B cell (primary cell): ENCODE measurements around the gene KCTD7. TPM values are rescaled to one million over a fixed set of nuclear protein-coding genes. Genes with fewer than 3 reads are reported as not detected.
"Not testable (repeated sequence)": the region's sequence is repeated elsewhere in the genome, so short reads cannot be mapped to it uniquely, and the experiment has no call there.

Experiments used
- ATAC-seq: fragments of 200-7000 bp; cut with Tn5 transposase; one replicate; pipeline ENCODE4 v1.10.0; 2021; ENCODE audit warnings: low read depth, mild to moderate bottlenecking, moderate number of reproducible peaks, moderate library complexity
- CTCF ChIA-PET: fragments of 350-600 bp; sonication (Branson Sonifier 250); formaldehyde crosslinking; loops from one replicate; lab custom pipeline; 2021; ENCODE audit warnings: antibody characterized with exemption, inconsistent platforms; lab: Charles Lee
- POLR2A ChIA-PET: fragments of 350-600 bp; sonication (Branson Sonifier 250); formaldehyde crosslinking; loops from one replicate; lab custom pipeline; 2021; ENCODE audit warnings: antibody characterized with exemption; lab: Charles Lee
- DNase-seq: peaks from one replicate; pipeline ENCODE4 v3.0.0; 2013
- H2AFZ ChIP-seq: 2 replicates; pipeline ENCODE4 v1.6.1; 2012; ENCODE audit warnings: mild to moderate bottlenecking, low read depth, low read length; ENCODE audit not compliant: insufficient read depth, poor library complexity, severe bottlenecking
- H3K27ac ChIP-seq, 2 donors: 1 replicate in 1 of 2; 2 replicates in 1 of 2; pipeline ENCODE4 v1.5.1; 2012 to 2013; ENCODE audit warnings: low read length in 2 of 2, mild to moderate bottlenecking in 2 of 2, moderate library complexity in 1 of 2
- H3K27me3 ChIP-seq, 4 experiments: fragments of 200-600 bp in 1 of 4; sonication (generic) in 1 of 4; replicated peaks in 1 of 4; 1 replicate in 2 of 4; 2 replicates in 2 of 4; pipeline versions ENCODE4 v1.6.1 to v1.7.0; 2013 to 2016; ENCODE audit warnings: low read length in 3 of 4, mild to moderate bottlenecking in 2 of 4, mixed read lengths in 1 of 4, moderate library complexity in 1 of 4; ENCODE audit not compliant: insufficient read depth in 4 of 4, control insufficient read depth in 3 of 4; ENCODE audit errors: control extremely low read depth in 1 of 4
- H3K36me3 ChIP-seq, 2 experiments: replicated peaks in 1 of 2; 1 replicate in 1 of 2; 2 replicates in 1 of 2; pipeline versions ENCODE4 v1.6.1 to v1.7.1; 2013; ENCODE audit warnings: low read length in 1 of 2; ENCODE audit not compliant: insufficient read depth in 2 of 2, control insufficient read depth in 1 of 2; ENCODE audit errors: control extremely low read depth in 1 of 2, extremely low read depth in 1 of 2
- H3K4me1 ChIP-seq, 2 donors: fragments of 200-600 bp in 1 of 2; sonication (generic) in 1 of 2; 1 replicate in 1 of 2; 2 replicates in 1 of 2; pipeline versions ENCODE4 v1.5.1 to v1.6.1; 2013 to 2017; ENCODE audit warnings: low read length in 2 of 2; ENCODE audit not compliant: control insufficient read depth in 2 of 2, insufficient read depth in 2 of 2
- H3K4me2 ChIP-seq: replicated peaks from 2 replicates; pipeline ENCODE3; 2012; ENCODE audit warnings: mild to moderate bottlenecking, low read depth, low read length; ENCODE audit not compliant: poor library complexity, severe bottlenecking
- H3K4me3 ChIP-seq, 5 experiments: fragments of 200-600 bp in 1 of 5; sonication (generic) in 1 of 5; 1 replicate in 3 of 5; 2 replicates in 2 of 5; pipeline versions ENCODE4 v1.5.1 to v1.7.0; 2011 to 2016; ENCODE audit warnings: low read length in 4 of 5, mild to moderate bottlenecking in 4 of 5, low read depth in 2 of 5, control low read depth in 1 of 5, moderate library complexity in 1 of 5; ENCODE audit not compliant: insufficient read depth in 1 of 5; ENCODE audit errors: control extremely low read depth in 1 of 5, extremely low read depth in 1 of 5
- H3K79me2 ChIP-seq: fragments of 200-600 bp; sonication (generic); one replicate; pipeline ENCODE4 v1.6.0; 2016; ENCODE audit warnings: low read length; ENCODE audit not compliant: control insufficient read depth, insufficient read depth
- H3K9ac ChIP-seq: fragments of 200-600 bp; sonication (generic); 2 replicates; pipeline ENCODE4 v1.6.1; 2017; ENCODE audit warnings: mild to moderate bottlenecking, low read length, moderate library complexity
- H3K9me3 ChIP-seq, 3 donors: one replicate each; pipeline versions ENCODE4 v1.6.1 to v1.7.1; 2013; ENCODE audit warnings: low read length in 2 of 3; ENCODE audit not compliant: control insufficient read depth in 2 of 3, insufficient read depth in 1 of 3; ENCODE audit errors: control extremely low read depth in 1 of 3
- H4K20me1 ChIP-seq: 2 replicates; pipeline ENCODE4 v1.6.0; 2012; ENCODE audit warnings: mild to moderate bottlenecking, low read length; ENCODE audit not compliant: insufficient read depth, control insufficient read depth, poor library complexity, severe bottlenecking
- H3K27ac Mint-ChIP-seq: one replicate; pipeline ENCODE4 v1.8.0; 2021; ENCODE audit warnings: mixed read lengths
- H3K27me3 Mint-ChIP-seq: one replicate; pipeline ENCODE4 v1.8.0; 2021; ENCODE audit warnings: mixed read lengths
- H3K4me1 Mint-ChIP-seq: one replicate; pipeline ENCODE4 v1.8.0; 2021; ENCODE audit warnings: mixed read lengths
- H3K4me3 Mint-ChIP-seq: one replicate; pipeline ENCODE4 v1.8.0; 2021; ENCODE audit warnings: mixed read lengths
- H3K9me3 Mint-ChIP-seq: one replicate; pipeline ENCODE4 v1.8.0; 2022; ENCODE audit warnings: mixed read lengths; ENCODE audit not compliant: insufficient read depth
- CTCF ChIP-seq: fragments of 200-600 bp; IDR thresholded peaks from one replicate; pipeline ENCODE4 v1.8.0; 2022; ENCODE audit warnings: antibody characterized with exemption, mild to moderate bottlenecking
- EZH2 ChIP-seq: IDR thresholded peaks from 2 replicates; pipeline ENCODE4 v1.6.1; 2012; ENCODE audit warnings: borderline replicate concordance, low read depth, mild to moderate bottlenecking, moderate library complexity, low read length; ENCODE audit not compliant: insufficient read depth, poor library complexity, severe bottlenecking
- WGBS: methylation state at CpG from one replicate; pipeline ENCODE4 v1.1.5; 2013; ENCODE audit warnings: missing lambda C conversion rate; ENCODE audit not compliant: insufficient coverage; 5-methylcytosine and 5-hydroxymethylcytosine counted together
- intact Hi-C: fragments of 100-400 bp; cut with micrococcal nuclease; formaldehyde crosslinking; loops from one replicate; pipeline ENCODE4 v1.10.0; 2022
- polyA plus RNA-seq: library from polyadenylated mRNA; depleted of rRNA; stranded (reverse); fragments of >200 nt; gene quantifications from 2 replicates; pipeline ENCODE4 v1.2.3, GENCODE V29; 2012
- total RNA-seq, 2 donors: library from RNA; stranded (reverse); fragments of 120-200 nt in 1 of 2; gene quantifications; 1 replicate in 1 of 2; 2 replicates in 1 of 2; pipeline versions ENCODE4 v1.2.3 to v1.2.4, GENCODE V29; 2013 to 2022

Gene KCTD7
- total and polyA plus RNA-seq, 2 donors (not counting 1 experiment from before 2014, with no cell fraction given), result 44.4 to 48.2 TPM

- ChIA-PET CTCF (interaction anchor here (0.8 kb wide), 1 partner anchor 17 kb away, joined by 6 read pairs; no protein-coding TSS in a partner anchor), POLR2A (no interaction called here)
- Histone ChIP-seq H3K79me2 (peaks cover 19% of the 10 kb centered on the region), H3K4me3 (no peak overlapping the region), H4K20me1 (peaks cover 10% of the 10 kb centered on the region), H3K36me3 (no peaks in the 10 kb centered on the region), H3K9me3 (no peaks in the 10 kb centered on the region), H3K4me1 (no peaks in the 10 kb centered on the region), H3K27ac (no peak overlapping the region), H3K9ac (no peak overlapping the region), H3K27me3 (no peaks in the 10 kb centered on the region), H2AFZ (no peak overlapping the region), H3K4me2 (no peak overlapping the region)
- WGBS, result no CpG with 5 or more reads among the region's 3 CpGs
- Mint-ChIP-seq H3K4me3 (no peak overlapping the region), H3K27me3 (no peaks in the 10 kb centered on the region), H3K4me1 (no peaks in the 10 kb centered on the region), H3K9me3 (no peaks in the 10 kb centered on the region), H3K27ac (no peak overlapping the region)
- TF ChIP-seq CTCF (no peak), EZH2 (no peak)
- DNase-seq, result no peak
- no peak for ATAC-seq
- intact Hi-C loops, result no loop called here
Measured at GRCh38 chr7:66671034-66671433, 42.4 kb downstream of the KCTD7 start.

- DNase-seq, ATAC-seq, H3K27ac ChIP-seq, H3K27me3 Mint-ChIP-seq, H3K9ac ChIP-seq, H3K4me3 ChIP-seq, H3K9me3 ChIP-seq, H3K27me3 ChIP-seq, H2AFZ ChIP-seq, H3K4me2 ChIP-seq, H4K20me1 ChIP-seq, H3K36me3 ChIP-seq, H3K27ac Mint-ChIP-seq, H3K4me1 ChIP-seq, CTCF ChIA-PET, POLR2A ChIA-PET, H3K4me1 Mint-ChIP-seq, H3K9me3 Mint-ChIP-seq, H3K4me3 Mint-ChIP-seq, intact Hi-C loops: not testable (repeated sequence)
- WGBS, result 83% methylated on average over 1 of the region's 2 CpGs
- H3K79me2 ChIP-seq, result peaks cover 15% of the 10 kb centered on the region
Measured at GRCh38 chr7:66671486-66671885, 42.8 kb downstream of the KCTD7 start.

GRCh38 chr7:66672432-66673123 is 43.9 kb downstream of the KCTD7 start:
- peak; percentile 21 for ATAC-seq
- CTCF ChIA-PET, intact Hi-C loops, H3K4me1 Mint-ChIP-seq, H3K36me3 ChIP-seq, H4K20me1 ChIP-seq, H3K27me3 ChIP-seq, H3K27ac ChIP-seq, H3K27me3 Mint-ChIP-seq, H3K27ac Mint-ChIP-seq, POLR2A ChIA-PET, H3K4me2 ChIP-seq, H3K9me3 Mint-ChIP-seq, DNase-seq, H3K4me1 ChIP-seq, H3K4me3 ChIP-seq, H2AFZ ChIP-seq, H3K9me3 ChIP-seq, H3K9ac ChIP-seq, H3K4me3 Mint-ChIP-seq: not testable (repeated sequence)
- WGBS, result no CpG with 5 or more reads among the region's 5 CpGs
- H3K79me2 ChIP-seq, result peaks cover 13% of the 10 kb centered on the region
